NT2/D1 (cell line): ENCODE measurements around the gene DUSP16.

ENCODE experiments used
- SUZ12 ChIP-seq: IDR thresholded peaks from 2 replicates; pipeline ENCODE4 v1.6.1; 2011; ENCODE audit not compliant: insufficient read length, insufficient read depth; ENCODE audit errors: extremely low read depth
- YY1 ChIP-seq: IDR thresholded peaks from 2 replicates; pipeline ENCODE4 v1.6.1; 2011; ENCODE audit not compliant: insufficient read length, insufficient read depth
- ZNF274 ChIP-seq: IDR thresholded peaks from 2 replicates; pipeline ENCODE4 v1.6.1; 2011; ENCODE audit warnings: mild to moderate bottlenecking, low read depth, low read length

DNA sequence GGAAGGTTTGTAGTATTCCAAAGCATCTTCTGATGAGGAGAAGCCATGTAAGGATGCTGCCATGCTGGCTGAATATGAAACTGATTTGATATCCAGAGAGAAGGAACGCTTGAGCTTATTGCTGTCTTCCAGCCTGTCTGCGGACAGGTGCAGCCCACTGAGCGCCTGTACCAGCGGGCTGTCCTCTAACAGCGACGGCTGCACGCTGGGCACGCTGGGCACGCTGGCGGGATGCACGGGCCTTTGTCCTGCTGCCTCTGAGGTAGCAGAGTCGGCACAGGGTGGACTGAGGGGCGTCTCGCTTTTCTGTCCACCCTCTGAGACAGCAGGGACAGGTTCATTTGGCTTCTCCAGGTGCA is 85.2 kb downstream of the DUSP16 start:
- TF ChIP-seq SUZ12 (no peak), ZNF274 (no peak), YY1 (no peak)
